K562 (cell line): ENCODE measurements around the gene USHBP1. TPM values are rescaled to one million over a fixed set of nuclear protein-coding genes. Genes with fewer than 3 reads are reported as not detected.

Source experiments
- ARID1B ChIP-seq: fragments of 450-650 bp; IDR thresholded peaks from 2 replicates; pipeline ENCODE4 v1.6.1; 2016; ENCODE audit warnings: antibody characterized with exemption, mild to moderate bottlenecking, inconsistent platforms
- CBFA2T2 ChIP-seq: fragments of 450-650 bp; conservative IDR thresholded peaks from 2 replicates; pipeline ENCODE4 v1.6.1; 2017; ENCODE audit warnings: mild to moderate bottlenecking
- CBFA2T3 ChIP-seq: fragments of 450-650 bp; IDR thresholded peaks from 2 replicates; pipeline ENCODE4 v1.6.1; 2017
- CC2D1A ChIP-seq: fragments of 450-650 bp; IDR thresholded peaks from 2 replicates; pipeline ENCODE4 v1.6.1; 2017; ENCODE audit warnings: mild to moderate bottlenecking
- EP400 ChIP-seq: fragments of 450-650 bp; IDR thresholded peaks from 2 replicates; pipeline ENCODE4 v1.6.1; 2017; ENCODE audit warnings: antibody characterized with exemption, mild to moderate bottlenecking, moderate library complexity
- EWSR1 ChIP-seq: fragments of 450-650 bp; IDR thresholded peaks from 2 replicates; pipeline ENCODE4 v1.6.1; 2018; ENCODE audit warnings: borderline replicate concordance, mild to moderate bottlenecking, low read depth, moderate library complexity; ENCODE audit not compliant: partially characterized antibody
- FOXK1 ChIP-seq: sonication (generic); formaldehyde crosslinking; IDR thresholded peaks from 2 replicates; pipeline ENCODE4 v1.8.0; 2022; ENCODE audit warnings: missing genetic modification reagents, mild to moderate bottlenecking, borderline replicate concordance
- GTF2B ChIP-seq: IDR thresholded peaks from 2 replicates; pipeline ENCODE4 v1.6.1; 2011; ENCODE audit not compliant: insufficient read length; ENCODE audit errors: extremely low read depth
- HIVEP1 ChIP-seq: fragments of 250-450 bp; sonication (Bioruptor Pico); IDR thresholded peaks from 2 replicates; pipeline ENCODE4 v1.4.0; 2020; ENCODE audit warnings: mild to moderate bottlenecking
- HMG20B ChIP-seq: fragments of 250-450 bp; sonication (Bioruptor Pico); IDR thresholded peaks from 2 replicates; pipeline ENCODE4 v1.5.0; 2021; ENCODE audit warnings: mild to moderate bottlenecking
- L3MBTL2 ChIP-seq: fragments of 450-650 bp; IDR thresholded peaks from 2 replicates; pipeline ENCODE4 v1.6.1; 2016; ENCODE audit warnings: mild to moderate bottlenecking, moderate library complexity
- LCOR ChIP-seq: sonication (generic); formaldehyde crosslinking; IDR thresholded peaks from 2 replicates; pipeline ENCODE4 v1.8.0; 2022; ENCODE audit warnings: mild to moderate bottlenecking, missing genetic modification reagents
- MTF1 ChIP-seq: fragments of 250-450 bp; sonication (Bioruptor Pico); IDR thresholded peaks from 2 replicates; pipeline ENCODE4 v1.9.0; 2021; ENCODE audit warnings: moderate library complexity, mild to moderate bottlenecking, inconsistent platforms, borderline replicate concordance
- MYC ChIP-seq, 2 experiments: fragments of 250-450 bp in 1 of 2; sonication (Bioruptor Pico) in 1 of 2; IDR thresholded peaks; 2 replicates each; pipeline versions ENCODE4 v1.5.1 to v1.6.1; 2012 to 2021; ENCODE audit warnings: low read depth in 2 of 2, borderline replicate concordance in 1 of 2, improper control_type of control experiment in 1 of 2, low read length in 1 of 2, mild to moderate bottlenecking in 1 of 2, moderate library complexity in 1 of 2
- NRF1 ChIP-seq, 2 experiments: fragments of 450-650 bp; IDR thresholded peaks in 1 of 2; conservative IDR thresholded peaks in 1 of 2; 2 replicates each; pipeline ENCODE4 v1.6.1; 2014; ENCODE audit warnings: mild to moderate bottlenecking in 2 of 2
- PHF8 ChIP-seq: fragments of 200-600 bp; sonication (generic); IDR thresholded peaks from 2 replicates; pipeline ENCODE4 v1.6.1; 2012; ENCODE audit warnings: mixed run types, mild to moderate bottlenecking, inconsistent platforms, low read length, moderate library complexity, borderline replicate concordance
- POU5F1 ChIP-seq: fragments of 150-350 bp; IDR thresholded peaks from 2 replicates; pipeline ENCODE4 v1.6.1; 2014; ENCODE audit warnings: borderline replicate concordance, low read length, low read depth, mild to moderate bottlenecking; ENCODE audit not compliant: partially characterized antibody
- PTRF ChIP-seq: fragments of 450-650 bp; IDR thresholded peaks from 2 replicates; pipeline ENCODE4 v1.6.1; 2016; ENCODE audit warnings: mild to moderate bottlenecking, missing genetic modification characterization, missing compliant biosample characterization
- TAL1 ChIP-seq: fragments of 450-650 bp; IDR thresholded peaks from 2 replicates; pipeline ENCODE4 v1.6.1; 2016; ENCODE audit warnings: mild to moderate bottlenecking
- ZBTB1 ChIP-seq: sonication (generic); formaldehyde crosslinking; IDR thresholded peaks from 2 replicates; pipeline ENCODE4 v1.8.1; 2023; ENCODE audit warnings: missing genetic modification reagents, low read depth, mild to moderate bottlenecking, borderline replicate concordance
- ZBTB33 ChIP-seq: sonication (generic); formaldehyde crosslinking; IDR thresholded peaks from 2 replicates; pipeline ENCODE4 v1.8.1; 2023; ENCODE audit warnings: mild to moderate bottlenecking, missing genetic modification reagents
- ZFX ChIP-seq: sonication (generic); formaldehyde crosslinking; IDR thresholded peaks from 2 replicates; pipeline ENCODE4 v1.8.0; 2022; ENCODE audit warnings: mild to moderate bottlenecking, missing genetic modification reagents, moderate library complexity
- ZNF239 ChIP-seq: fragments of 250-450 bp; sonication (Bioruptor Pico); IDR thresholded peaks from 2 replicates; pipeline ENCODE4 v1.4.0; 2020; ENCODE audit warnings: mild to moderate bottlenecking
- polyA plus RNA-seq, 8 experiments: library from polyadenylated mRNA; depleted of rRNA in 4 of 8; stranded (reverse) in 5 of 8; unstranded in 3 of 8; fragments of >200 nt; fragmentation: Nextera tagmentation in 2 of 8; fragmentation: Illumina TruSeq in 1 of 8; extraction: Ambion mirVana in 2 of 8; extraction: Trizol in 1 of 8; gene quantifications; 2 replicates each; pipeline versions ENCODE4 v1.2.1 to v1.2.3, GENCODE V29; 2011 to 2014; ENCODE audit warnings: inconsistent platforms in 1 of 8, missing spikeins in 1 of 8
- total RNA-seq, 7 experiments: library from RNA; depleted of rRNA in 6 of 7; stranded (reverse); fragments of >200 nt in 6 of 7; fragmentation: Illumina TruSeq in 2 of 7; extraction: Trizol in 2 of 7; gene quantifications; 2 replicates each; pipeline versions ENCODE4 v1.2.1 to v1.2.3, GENCODE V29; 2011 to 2021; ENCODE audit warnings: low replicate concordance in 1 of 7
- TF ChIP-seq, protein P1 (sequence below): sonication (generic); formaldehyde crosslinking; IDR thresholded peaks from 2 replicates; pipeline ENCODE4 v1.8.0; 2022; ENCODE audit warnings: mild to moderate bottlenecking, missing genetic modification reagents

The USHBP1 gene
- total and polyA plus RNA-seq, 9 of the 15 experiments (the other 6 are each of a cell fraction or from before 2014, with no cell fraction given): 0.03 to 0.10 (median 0.05) TPM; not detected in 5

DNA sequence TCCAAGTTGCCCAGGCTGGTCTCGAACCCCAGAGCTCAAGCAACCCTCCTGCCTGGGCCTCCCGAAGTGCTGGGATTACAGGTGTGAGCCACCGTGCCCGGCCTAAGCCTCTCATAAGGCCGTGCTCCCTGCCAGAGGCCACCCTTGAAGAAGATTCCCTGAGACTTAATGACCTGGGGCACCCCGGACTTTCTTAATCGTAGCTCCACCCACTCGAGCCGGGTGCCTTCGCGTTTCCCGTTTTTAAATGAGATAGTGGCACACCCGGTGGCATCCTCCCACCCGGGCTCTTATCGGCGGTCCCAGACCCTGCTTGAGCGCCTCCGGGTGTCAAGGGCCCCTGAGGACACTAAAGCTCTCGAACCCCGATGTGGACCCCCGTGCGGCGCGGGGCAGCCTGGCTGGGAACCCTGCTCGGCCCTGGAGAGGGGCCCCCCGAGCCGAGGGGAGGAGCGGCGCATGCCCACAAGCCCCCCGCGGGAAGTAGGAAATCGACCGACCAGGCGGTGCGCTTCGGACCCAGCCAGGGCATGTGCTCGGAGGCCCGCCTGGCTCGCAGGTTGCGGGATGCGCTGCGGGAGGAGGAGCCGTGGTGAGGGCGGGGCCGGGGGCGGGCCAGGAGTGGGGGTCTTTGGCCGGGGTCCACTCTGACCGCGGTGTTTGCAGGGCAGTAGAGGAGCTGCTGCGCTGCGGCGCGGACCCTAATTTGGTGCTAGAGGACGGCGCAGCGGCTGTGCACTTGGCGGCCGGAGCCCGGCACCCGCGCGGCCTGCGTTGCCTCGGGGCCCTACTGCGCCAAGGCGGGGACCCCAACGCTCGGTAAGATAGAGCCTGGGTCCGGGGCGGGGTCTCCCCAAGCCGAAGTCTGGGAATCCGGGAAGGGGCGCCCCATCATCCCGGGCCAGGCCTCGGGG, 17.1 kb upstream of the USHBP1 start, which contains the start of gene ANKLE1 (continued):
- no peak for TF ChIP-seq HMG20B (CRISPR knock-in tag)
- TF ChIP-seq TAL1: peak; percentile 41
- peak; percentile 71 for TF ChIP-seq CBFA2T3
- peak; percentile 94 for TF ChIP-seq ZBTB33 (CRISPR knock-in tag)
- TF ChIP-seq GTF2B: no peak
- TF ChIP-seq POU5F1: no peak
- peak; percentile 27 for TF ChIP-seq ZFX (CRISPR knock-in tag)
- peak; percentile 6; the same call in 1 of the 2 replicates for TF ChIP-seq PHF8
- TF ChIP-seq CBFA2T2: peak; percentile 40; the same call in 1 of the 2 replicates
- TF ChIP-seq MTF1 (CRISPR knock-in tag): no peak
- no peak for TF ChIP-seq PTRF
- TF ChIP-seq LCOR (CRISPR knock-in tag): 0 out of 2 replicates have a peak, but pooled peaks have one; percentile 29
- peak; percentile 68 to 70 for TF ChIP-seq NRF1 (conservative IDR thresholded peaks at IDR 0.05 in 1 of 2, IDR thresholded peaks at IDR 0.05 in 1 of 2)
- peak; percentile 50; the same call in 1 of the 2 replicates for TF ChIP-seq EP400
- TF ChIP-seq, protein P1, sequence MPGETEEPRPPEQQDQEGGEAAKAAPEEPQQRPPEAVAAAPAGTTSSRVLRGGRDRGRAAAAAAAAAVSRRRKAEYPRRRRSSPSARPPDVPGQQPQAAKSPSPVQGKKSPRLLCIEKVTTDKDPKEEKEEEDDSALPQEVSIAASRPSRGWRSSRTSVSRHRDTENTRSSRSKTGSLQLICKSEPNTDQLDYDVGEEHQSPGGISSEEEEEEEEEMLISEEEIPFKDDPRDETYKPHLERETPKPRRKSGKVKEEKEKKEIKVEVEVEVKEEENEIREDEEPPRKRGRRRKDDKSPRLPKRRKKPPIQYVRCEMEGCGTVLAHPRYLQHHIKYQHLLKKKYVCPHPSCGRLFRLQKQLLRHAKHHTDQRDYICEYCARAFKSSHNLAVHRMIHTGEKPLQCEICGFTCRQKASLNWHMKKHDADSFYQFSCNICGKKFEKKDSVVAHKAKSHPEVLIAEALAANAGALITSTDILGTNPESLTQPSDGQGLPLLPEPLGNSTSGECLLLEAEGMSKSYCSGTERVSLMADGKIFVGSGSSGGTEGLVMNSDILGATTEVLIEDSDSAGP (CRISPR knock-in tag): no peak
- peak; percentile 61; the same call in 1 of the 2 replicates for TF ChIP-seq MYC (IDR thresholded peaks at IDR 0.05; ENCODE audit: low read depth, low read length)
- TF ChIP-seq MYC (CRISPR knock-in tag; IDR thresholded peaks at IDR 0.05; ENCODE audit: borderline replicate concordance, low read depth): no peak
- TF ChIP-seq CC2D1A: no peak
- no peak for TF ChIP-seq FOXK1 (CRISPR knock-in tag)
- TF ChIP-seq HIVEP1: no peak
- peak; percentile 51; the same call in 1 of the 2 replicates for TF ChIP-seq ARID1B
- TF ChIP-seq EWSR1: no peak
- TF ChIP-seq ZBTB1 (CRISPR knock-in tag): peak; percentile 38; the same call in 1 of the 2 replicates
- TF ChIP-seq L3MBTL2: peak; percentile 93
- no peak for TF ChIP-seq ZNF239
